ENCODE results near the gene LRRC43.

DNA sequence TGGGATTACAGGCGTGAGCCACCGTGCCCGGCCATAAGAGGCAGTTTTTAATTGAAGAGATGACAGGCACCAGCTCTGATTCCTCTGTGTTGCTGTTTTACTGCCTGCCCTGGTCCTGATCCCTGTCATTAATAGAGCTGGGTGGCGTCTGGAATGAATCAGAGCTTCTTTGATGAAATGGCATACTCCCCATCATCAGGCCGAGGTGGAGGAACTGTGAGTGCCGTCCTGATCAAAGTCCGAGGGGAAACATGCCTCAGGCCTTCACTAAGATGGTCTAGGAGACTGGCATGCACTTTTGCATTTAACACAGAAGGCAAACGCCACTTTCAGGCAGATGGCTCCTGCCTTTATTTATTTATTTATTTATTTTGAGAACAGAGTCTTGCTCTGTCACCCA lies 43.0 kb upstream of the LRRC43 start:
- TF ChIP-seq POLR2A (IDR thresholded peaks at IDR 0.05; ENCODE audit: extremely low read depth, insufficient read length) = no peak
- TF ChIP-seq, protein P1, sequence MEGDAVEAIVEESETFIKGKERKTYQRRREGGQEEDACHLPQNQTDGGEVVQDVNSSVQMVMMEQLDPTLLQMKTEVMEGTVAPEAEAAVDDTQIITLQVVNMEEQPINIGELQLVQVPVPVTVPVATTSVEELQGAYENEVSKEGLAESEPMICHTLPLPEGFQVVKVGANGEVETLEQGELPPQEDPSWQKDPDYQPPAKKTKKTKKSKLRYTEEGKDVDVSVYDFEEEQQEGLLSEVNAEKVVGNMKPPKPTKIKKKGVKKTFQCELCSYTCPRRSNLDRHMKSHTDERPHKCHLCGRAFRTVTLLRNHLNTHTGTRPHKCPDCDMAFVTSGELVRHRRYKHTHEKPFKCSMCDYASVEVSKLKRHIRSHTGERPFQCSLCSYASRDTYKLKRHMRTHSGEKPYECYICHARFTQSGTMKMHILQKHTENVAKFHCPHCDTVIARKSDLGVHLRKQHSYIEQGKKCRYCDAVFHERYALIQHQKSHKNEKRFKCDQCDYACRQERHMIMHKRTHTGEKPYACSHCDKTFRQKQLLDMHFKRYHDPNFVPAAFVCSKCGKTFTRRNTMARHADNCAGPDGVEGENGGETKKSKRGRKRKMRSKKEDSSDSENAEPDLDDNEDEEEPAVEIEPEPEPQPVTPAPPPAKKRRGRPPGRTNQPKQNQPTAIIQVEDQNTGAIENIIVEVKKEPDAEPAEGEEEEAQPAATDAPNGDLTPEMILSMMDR (IDR thresholded peaks at IDR 0.05; ENCODE audit: low read depth, low read length) = no peak
- TF ChIP-seq, protein P2, sequence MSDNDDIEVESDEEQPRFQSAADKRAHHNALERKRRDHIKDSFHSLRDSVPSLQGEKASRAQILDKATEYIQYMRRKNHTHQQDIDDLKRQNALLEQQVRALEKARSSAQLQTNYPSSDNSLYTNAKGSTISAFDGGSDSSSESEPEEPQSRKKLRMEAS (IDR thresholded peaks at IDR 0.05; ENCODE audit: low read depth, low read length) = no peak
